ENCODE measurements around the gene VOPP1.
"Not testable (repeated sequence)": the region's sequence is repeated elsewhere in the genome, so short reads cannot be mapped to it uniquely, and the experiment has no call there.

Gene VOPP1

GRCh38 chr7:55527307-55527706, 45.0 kb downstream of the VOPP1 start:
- DNase-seq = no peak

- no peak for DNase-seq
Observed at GRCh38 chr7:55526770-55527169, 45.5 kb downstream of the VOPP1 start.

GRCh38 chr7:55526329-55526728, 46.0 kb downstream of the VOPP1 start:
- no peak for DNase-seq

GRCh38 chr7:55524558-55525310, 47.6 kb downstream of the VOPP1 start:
- no peak for DNase-seq

- DNase-seq = no peak
Observed at GRCh38 chr7:55523366-55523765, 48.9 kb downstream of the VOPP1 start.

- DNase-seq = no peak
Observed at GRCh38 chr7:55521917-55522902, 50.1 kb downstream of the VOPP1 start.

- DNase-seq = no peak
Observed at GRCh38 chr7:55521512-55521911, 50.8 kb downstream of the VOPP1 start.

- no peak for DNase-seq
Observed at GRCh38 chr7:55520426-55521140, 51.7 kb downstream of the VOPP1 start.

GRCh38 chr7:55518836-55519235, 53.5 kb downstream of the VOPP1 start:
- DNase-seq = no peak

- no peak for DNase-seq
Observed at GRCh38 chr7:55517936-55518689, 54.2 kb downstream of the VOPP1 start.

- DNase-seq = no peak
Observed at GRCh38 chr7:55517191-55517633, 55.1 kb downstream of the VOPP1 start.

GRCh38 chr7:55516409-55516808, 55.9 kb downstream of the VOPP1 start:
- DNase-seq = no peak

- DNase-seq = no peak
Observed at GRCh38 chr7:55515569-55516279, 56.6 kb downstream of the VOPP1 start.

- DNase-seq = no peak
Observed at GRCh38 chr7:55514546-55515265, 57.6 kb downstream of the VOPP1 start.

- DNase-seq = no peak
Observed at GRCh38 chr7:55513868-55514267, 58.4 kb downstream of the VOPP1 start.

GRCh38 chr7:55512635-55513191, 59.6 kb downstream of the VOPP1 start:
- no peak for DNase-seq

GRCh38 chr7:55510621-55511020, 61.7 kb downstream of the VOPP1 start:
- no peak for DNase-seq

- DNase-seq = not testable (repeated sequence)
Observed at GRCh38 chr7:55510206-55510605, 62.1 kb downstream of the VOPP1 start.

- no peak for DNase-seq
Observed at GRCh38 chr7:55509322-55509721, 63.0 kb downstream of the VOPP1 start.

- no peak for DNase-seq
Observed at GRCh38 chr7:55508221-55509011, 63.9 kb downstream of the VOPP1 start.

All from activated effector memory CD4-positive, alpha-beta T cell treated with Interleukin-2 at 50 U/mL for 16 hours (primary cell).